GM12874 (cell line): Measurements from ENCODE around the gene PRRG4.

Experiments
- TF ChIP-seq, protein P1 (sequence below): IDR thresholded peaks from 2 replicates; pipeline ENCODE4 v1.5.1; 2011; ENCODE audit warnings: low read depth, mild to moderate bottlenecking, control low read depth, low read length, moderate library complexity; ENCODE audit not compliant: insufficient read depth

Gene PRRG4

GRCh38 chr11:32886180-32886579 is 56.5 kb downstream of the PRRG4 start:
- TF ChIP-seq, protein P1, sequence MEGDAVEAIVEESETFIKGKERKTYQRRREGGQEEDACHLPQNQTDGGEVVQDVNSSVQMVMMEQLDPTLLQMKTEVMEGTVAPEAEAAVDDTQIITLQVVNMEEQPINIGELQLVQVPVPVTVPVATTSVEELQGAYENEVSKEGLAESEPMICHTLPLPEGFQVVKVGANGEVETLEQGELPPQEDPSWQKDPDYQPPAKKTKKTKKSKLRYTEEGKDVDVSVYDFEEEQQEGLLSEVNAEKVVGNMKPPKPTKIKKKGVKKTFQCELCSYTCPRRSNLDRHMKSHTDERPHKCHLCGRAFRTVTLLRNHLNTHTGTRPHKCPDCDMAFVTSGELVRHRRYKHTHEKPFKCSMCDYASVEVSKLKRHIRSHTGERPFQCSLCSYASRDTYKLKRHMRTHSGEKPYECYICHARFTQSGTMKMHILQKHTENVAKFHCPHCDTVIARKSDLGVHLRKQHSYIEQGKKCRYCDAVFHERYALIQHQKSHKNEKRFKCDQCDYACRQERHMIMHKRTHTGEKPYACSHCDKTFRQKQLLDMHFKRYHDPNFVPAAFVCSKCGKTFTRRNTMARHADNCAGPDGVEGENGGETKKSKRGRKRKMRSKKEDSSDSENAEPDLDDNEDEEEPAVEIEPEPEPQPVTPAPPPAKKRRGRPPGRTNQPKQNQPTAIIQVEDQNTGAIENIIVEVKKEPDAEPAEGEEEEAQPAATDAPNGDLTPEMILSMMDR = no peak

DNA sequence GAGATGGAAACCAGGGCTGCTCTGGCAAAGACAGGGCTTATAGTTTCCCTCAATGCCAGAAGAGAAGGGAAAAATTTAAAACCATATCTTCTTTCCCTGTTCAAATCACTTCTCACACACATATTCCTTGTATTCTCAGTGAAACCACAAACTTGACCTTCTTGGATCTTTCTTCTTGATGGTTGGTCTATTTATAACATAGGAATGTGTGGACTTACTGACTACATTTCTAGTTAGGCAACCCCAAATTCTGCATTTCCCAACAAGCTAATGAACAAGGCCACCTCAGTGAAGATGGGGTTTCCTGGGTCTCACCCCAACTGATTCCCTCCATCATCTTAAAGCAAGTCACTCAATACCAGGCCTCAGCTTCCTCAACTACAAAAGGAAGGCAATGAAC is 59.1 kb downstream of the PRRG4 start:
- TF ChIP-seq, protein P1 = no peak

DNA sequence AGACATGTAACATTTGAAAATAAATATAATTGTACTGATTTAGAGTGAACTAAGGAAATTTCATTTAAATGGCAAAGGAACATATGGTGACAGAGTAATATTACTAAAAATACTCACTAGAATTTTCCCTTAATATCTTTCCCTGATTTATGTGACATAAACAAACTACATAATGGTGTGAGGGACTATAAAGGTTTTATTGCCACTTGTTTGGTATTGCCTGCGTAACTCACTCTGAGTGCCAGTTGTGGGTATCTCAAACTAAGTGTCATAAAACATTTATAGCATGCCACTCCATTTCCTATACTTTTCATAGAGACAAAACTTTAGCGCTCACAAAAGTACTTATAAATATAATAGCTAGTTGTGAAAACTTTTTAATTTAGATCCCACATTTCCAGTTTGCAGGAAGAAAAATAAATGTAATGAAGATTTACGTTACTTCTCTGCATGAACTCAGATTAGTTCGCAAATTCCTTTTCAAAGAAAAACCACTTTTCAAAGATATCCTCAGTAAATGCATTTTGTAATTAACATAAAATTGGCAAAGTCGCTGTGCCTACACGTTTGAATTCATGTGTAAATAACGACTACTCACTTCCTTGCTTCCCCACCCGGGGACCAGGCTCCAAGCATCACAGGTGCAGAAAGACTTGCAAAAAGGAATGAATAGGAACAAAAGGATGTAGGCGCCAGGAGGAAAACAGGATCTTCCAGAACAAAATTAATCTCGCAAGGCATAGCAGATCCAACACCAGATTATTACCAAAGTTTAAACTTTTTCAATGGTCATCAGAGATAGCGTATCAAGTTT is 61.3 kb downstream of the PRRG4 start:
- TF ChIP-seq, protein P1 = no peak

DNA sequence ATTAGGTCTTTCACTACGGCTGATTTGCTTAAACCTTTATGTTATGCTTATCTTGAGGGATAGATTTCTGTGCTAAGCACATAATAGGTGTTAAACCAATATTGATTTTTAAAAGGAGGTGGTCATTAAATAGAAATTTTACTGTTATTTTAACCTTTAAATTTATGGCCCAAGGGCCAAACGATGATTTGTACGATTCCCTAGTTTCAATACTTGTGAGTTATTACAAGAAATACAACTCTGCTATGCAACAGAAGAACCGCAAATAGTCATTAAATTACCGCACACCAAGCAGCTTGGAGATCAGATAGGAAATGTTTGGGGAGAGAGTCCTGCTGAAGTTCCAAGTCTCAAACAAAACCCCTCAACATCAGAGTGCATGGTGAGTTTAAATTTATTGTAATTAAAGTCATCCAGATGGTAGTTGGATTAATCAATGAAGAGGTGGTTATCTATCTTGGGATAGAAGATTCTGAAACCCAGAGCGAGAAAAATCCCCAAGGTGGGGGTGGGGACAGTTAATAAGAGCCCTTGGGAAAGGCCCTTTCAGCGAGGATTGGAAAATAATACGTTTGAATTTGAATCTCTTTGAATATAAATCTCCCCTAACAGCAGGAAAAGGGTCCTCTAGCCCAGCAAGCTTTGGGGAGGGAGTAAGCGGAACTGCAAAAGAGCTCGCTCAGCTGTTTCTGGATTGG is 62.1 kb downstream of the PRRG4 start:
- TF ChIP-seq, protein P1 = no peak

DNA sequence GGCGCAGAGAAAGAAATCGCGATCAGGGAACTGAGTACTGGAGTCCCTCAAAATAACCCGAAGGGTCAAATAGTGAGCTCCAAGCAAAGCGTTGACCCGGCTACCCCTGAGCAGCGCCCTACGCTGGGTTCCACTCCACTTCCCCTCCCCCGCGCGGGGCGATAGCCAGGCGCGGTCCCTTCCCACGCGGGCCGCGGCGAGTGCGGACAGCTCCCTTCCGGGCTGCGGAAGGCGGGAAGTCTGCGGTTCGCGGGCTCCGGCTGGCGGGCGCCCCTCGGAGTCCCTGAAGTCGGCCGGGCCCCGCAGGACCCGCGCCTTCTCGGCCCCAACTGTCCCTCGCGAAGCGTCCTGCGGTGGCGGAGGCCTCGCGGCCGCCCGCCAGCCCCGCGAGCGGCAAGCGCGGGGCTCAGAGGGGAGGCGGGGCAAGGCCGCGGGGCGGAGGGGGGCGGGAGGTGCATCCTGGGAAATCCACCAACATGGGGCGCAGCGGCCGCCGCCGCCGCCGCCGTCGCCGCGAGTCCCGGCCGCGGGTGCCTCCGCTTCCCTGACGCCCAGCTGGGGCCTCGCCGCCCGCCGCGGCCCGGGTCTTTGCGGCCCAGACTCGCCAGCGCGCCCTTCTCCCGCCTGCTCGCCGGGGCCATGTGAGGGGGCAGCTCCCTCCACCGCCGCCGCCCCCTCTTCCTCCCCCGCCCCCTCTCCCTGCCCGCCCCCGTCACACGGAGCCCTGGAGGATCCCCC is 62.8 kb downstream of the PRRG4 start, which contains the start of gene QSER1:
TSS of gene QSER1 (plus strand) at position 457 of the 738 bp plus-strand sequence. CDS start 315 bp downstream, outside the sequence.
- TF ChIP-seq, protein P1 = no peak

- TF ChIP-seq, protein P1 = no peak
These were observed 63.3 kb downstream of the PRRG4 start for GRCh38 chr11:32893093-32893342.

DNA sequence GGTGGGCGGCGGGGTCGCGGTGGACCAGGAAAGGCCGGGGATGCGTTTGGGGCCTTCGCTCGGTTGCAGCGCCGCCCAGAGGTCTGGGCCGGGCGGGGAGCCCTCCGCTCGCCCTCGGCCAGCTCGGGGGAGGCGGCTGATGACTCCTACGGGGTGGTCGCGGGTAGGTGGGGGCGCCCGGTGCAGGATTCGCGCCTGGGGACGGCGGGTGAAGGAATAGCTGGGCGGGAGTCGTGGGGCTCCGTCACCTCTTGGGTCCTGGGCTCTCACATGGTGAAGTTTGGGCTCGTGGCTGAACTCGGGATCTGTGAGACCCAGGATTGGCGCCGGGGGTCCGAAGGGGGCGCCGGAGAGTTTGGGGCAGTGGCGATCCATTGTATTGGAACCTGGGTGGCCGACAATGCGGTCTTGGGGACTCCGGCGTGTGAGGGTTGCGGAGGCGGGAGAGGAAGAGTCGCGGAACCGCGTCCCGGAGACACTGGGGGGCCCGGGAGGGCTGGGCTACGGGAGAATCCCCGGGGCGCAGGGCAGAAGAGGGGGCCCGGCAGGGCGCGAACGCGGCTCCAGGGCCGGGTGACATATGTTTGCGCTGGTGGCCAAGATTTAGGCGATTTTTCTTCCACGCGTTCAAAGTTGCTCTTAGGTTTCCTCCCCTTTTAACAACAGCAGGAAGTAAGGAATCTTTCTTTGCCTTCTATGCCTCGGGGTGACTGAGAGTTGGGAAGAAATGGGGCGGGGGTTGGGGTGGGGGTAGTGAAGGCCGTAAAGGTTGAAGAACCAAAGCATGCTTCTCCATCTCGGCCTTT is 63.8 kb downstream of the PRRG4 start:
- TF ChIP-seq, protein P1 = peak; percentile 63
